WTC11 (cell line): ENCODE results near the gene TEKT2. TPM values are rescaled to one million over a fixed set of nuclear protein-coding genes. Genes with fewer than 3 reads are reported as not detected.

Source experiments
- CBFB ChIP-seq: sonication (generic); formaldehyde crosslinking; IDR thresholded peaks from 2 replicates; pipeline ENCODE4 v1.8.1; 2022; ENCODE audit warnings: mild to moderate bottlenecking, low read depth, missing genetic modification reagents
- CREB1 ChIP-seq: sonication (generic); formaldehyde crosslinking; IDR thresholded peaks from 2 replicates; pipeline ENCODE4 v1.8.0; 2023; ENCODE audit warnings: mild to moderate bottlenecking, missing genetic modification reagents
- CTCF ChIP-seq: fragments of 200-600 bp; IDR thresholded peaks from 2 replicates; pipeline ENCODE4 v1.8.0; 2022; ENCODE audit warnings: antibody characterized with exemption
- ETV6 ChIP-seq: sonication (generic); formaldehyde crosslinking; IDR thresholded peaks from 2 replicates; pipeline ENCODE4 v1.8.1; 2022; ENCODE audit warnings: mild to moderate bottlenecking, missing genetic modification reagents
- FOXJ3 ChIP-seq: sonication (generic); formaldehyde crosslinking; IDR thresholded peaks from 2 replicates; pipeline ENCODE4 v1.9.0; 2021; ENCODE audit warnings: missing genetic modification reagents, mild to moderate bottlenecking, borderline replicate concordance
- FOXK1 ChIP-seq: sonication (generic); formaldehyde crosslinking; IDR thresholded peaks from 2 replicates; pipeline ENCODE4 v1.8.0; 2022; ENCODE audit warnings: mild to moderate bottlenecking, moderate library complexity, missing genetic modification reagents
- FOXP4 ChIP-seq: sonication (generic); formaldehyde crosslinking; IDR thresholded peaks from 2 replicates; pipeline ENCODE4 v1.8.0; 2022; ENCODE audit warnings: mild to moderate bottlenecking, missing genetic modification reagents
- HMGA2 ChIP-seq: fragments of 250-450 bp; sonication (Bioruptor Pico); IDR thresholded peaks from 2 replicates; pipeline ENCODE4 v1.4.0; 2021; ENCODE audit warnings: mild to moderate bottlenecking, moderate library complexity
- MAX ChIP-seq: sonication (generic); formaldehyde crosslinking; IDR thresholded peaks from 2 replicates; pipeline ENCODE4 v1.8.0; 2022; ENCODE audit warnings: mild to moderate bottlenecking, missing genetic modification reagents
- MYBL2 ChIP-seq: sonication (generic); formaldehyde crosslinking; IDR thresholded peaks from 2 replicates; pipeline ENCODE4 v1.8.1; 2023; ENCODE audit warnings: mild to moderate bottlenecking, moderate library complexity, missing genetic modification reagents
- NR3C1 ChIP-seq: sonication (generic); formaldehyde crosslinking; conservative IDR thresholded peaks from 2 replicates; pipeline ENCODE4 v1.8.1; 2023; ENCODE audit warnings: low read depth, mild to moderate bottlenecking, missing genetic modification reagents
- SMAD3 ChIP-seq: sonication (generic); formaldehyde crosslinking; IDR thresholded peaks from 2 replicates; pipeline ENCODE4 v1.8.0; 2022; ENCODE audit warnings: missing genetic modification reagents, mild to moderate bottlenecking, borderline replicate concordance
- TP53 ChIP-seq: sonication (generic); formaldehyde crosslinking; IDR thresholded peaks from 2 replicates; pipeline ENCODE4 v1.8.1; 2023; ENCODE audit warnings: mild to moderate bottlenecking, missing genetic modification reagents
- USF1 ChIP-seq: sonication (generic); formaldehyde crosslinking; IDR thresholded peaks from 2 replicates; pipeline ENCODE4 v1.8.0; 2022; ENCODE audit warnings: mild to moderate bottlenecking, missing genetic modification reagents
- ZNF138 ChIP-seq: sonication (generic); formaldehyde crosslinking; conservative IDR thresholded peaks from 2 replicates; pipeline ENCODE4 v1.8.1; 2022; ENCODE audit warnings: mild to moderate bottlenecking, moderate library complexity, missing genetic modification reagents
- ZNF281 ChIP-seq: sonication (generic); formaldehyde crosslinking; IDR thresholded peaks from 2 replicates; pipeline ENCODE4 v1.8.0; 2023; ENCODE audit warnings: mild to moderate bottlenecking, missing genetic modification reagents
- ZNF423 ChIP-seq: fragments of 250-450 bp; sonication (Bioruptor Pico); IDR thresholded peaks from 2 replicates; pipeline ENCODE4 v2.1.2; 2022; ENCODE audit warnings: mild to moderate bottlenecking, moderate library complexity
- ZNF425 ChIP-seq: fragments of 250-450 bp; sonication (Bioruptor Pico); conservative IDR thresholded peaks from 2 replicates; pipeline ENCODE4 v1.9.0; 2021; ENCODE audit warnings: mild to moderate bottlenecking
- ZNF671 ChIP-seq: fragments of 250-450 bp; sonication (Bioruptor Pico); IDR thresholded peaks from 2 replicates; pipeline ENCODE4 v1.8.0; 2021; ENCODE audit warnings: mild to moderate bottlenecking
- total RNA-seq: library from RNA; stranded (reverse); gene quantifications from 3 replicates; pipeline ENCODE4 v1.2.3, GENCODE V29; 2021
- TF ChIP-seq, protein P1 (sequence below): sonication (generic); formaldehyde crosslinking; IDR thresholded peaks from 2 replicates; pipeline ENCODE4 v1.8.1; 2023; ENCODE audit warnings: mild to moderate bottlenecking, missing genetic modification reagents
- TF ChIP-seq, protein P2 (sequence below): sonication (generic); formaldehyde crosslinking; IDR thresholded peaks from 2 replicates; pipeline ENCODE4 v1.8.1; 2023; ENCODE audit warnings: mild to moderate bottlenecking, missing genetic modification reagents, moderate library complexity
- TF ChIP-seq, protein P3 (sequence below): sonication (generic); formaldehyde crosslinking; conservative IDR thresholded peaks from 2 replicates; pipeline ENCODE4 v1.8.1; 2023; ENCODE audit warnings: mild to moderate bottlenecking, low read depth, missing genetic modification reagents, moderate library complexity

Gene TEKT2
- total RNA-seq, 1 experiment from 2014 or later = 1.9 TPM

- TF ChIP-seq USF1 (CRISPR knock-in tag) (0 out of 2 replicates have a peak, but pooled peaks have one; percentile 8), SMAD3 (CRISPR knock-in tag) (peak; percentile 71; the same call in 1 of the 2 replicates), FOXK1 (CRISPR knock-in tag) (peak; percentile 98), MAX (CRISPR knock-in tag) (peak; percentile 90), ZNF671 (CRISPR knock-in tag) (no peak), CBFB (CRISPR knock-in tag) (peak; percentile 98), CTCF (peak; percentile 93), TP53 (CRISPR knock-in tag) (peak; percentile 95), NR3C1 (CRISPR knock-in tag) (no peak), MYBL2 (CRISPR knock-in tag) (peak; percentile 74; the same call in 1 of the 2 replicates), HMGA2 (CRISPR knock-in tag) (no peak), ZNF425 (CRISPR knock-in tag) (no peak), ZNF138 (CRISPR knock-in tag) (peak; percentile 95; the same call in 1 of the 2 replicates), FOXP4 (CRISPR knock-in tag) (peak; percentile 96), FOXJ3 (no peak), ETV6 (peak; percentile 98), CREB1 (CRISPR knock-in tag) (peak; percentile 88), ZNF281 (CRISPR knock-in tag) (no peak; the same call in 1 of the 2 replicates), ZNF423 (CRISPR knock-in tag) (0 out of 2 replicates have a peak, but pooled peaks have one; percentile 12)
- TF ChIP-seq, protein P1, sequence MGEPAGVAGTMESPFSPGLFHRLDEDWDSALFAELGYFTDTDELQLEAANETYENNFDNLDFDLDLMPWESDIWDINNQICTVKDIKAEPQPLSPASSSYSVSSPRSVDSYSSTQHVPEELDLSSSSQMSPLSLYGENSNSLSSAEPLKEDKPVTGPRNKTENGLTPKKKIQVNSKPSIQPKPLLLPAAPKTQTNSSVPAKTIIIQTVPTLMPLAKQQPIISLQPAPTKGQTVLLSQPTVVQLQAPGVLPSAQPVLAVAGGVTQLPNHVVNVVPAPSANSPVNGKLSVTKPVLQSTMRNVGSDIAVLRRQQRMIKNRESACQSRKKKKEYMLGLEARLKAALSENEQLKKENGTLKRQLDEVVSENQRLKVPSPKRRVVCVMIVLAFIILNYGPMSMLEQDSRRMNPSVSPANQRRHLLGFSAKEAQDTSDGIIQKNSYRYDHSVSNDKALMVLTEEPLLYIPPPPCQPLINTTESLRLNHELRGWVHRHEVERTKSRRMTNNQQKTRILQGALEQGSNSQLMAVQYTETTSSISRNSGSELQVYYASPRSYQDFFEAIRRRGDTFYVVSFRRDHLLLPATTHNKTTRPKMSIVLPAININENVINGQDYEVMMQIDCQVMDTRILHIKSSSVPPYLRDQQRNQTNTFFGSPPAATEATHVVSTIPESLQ (CRISPR knock-in tag) = no peak
- TF ChIP-seq, protein P2, sequence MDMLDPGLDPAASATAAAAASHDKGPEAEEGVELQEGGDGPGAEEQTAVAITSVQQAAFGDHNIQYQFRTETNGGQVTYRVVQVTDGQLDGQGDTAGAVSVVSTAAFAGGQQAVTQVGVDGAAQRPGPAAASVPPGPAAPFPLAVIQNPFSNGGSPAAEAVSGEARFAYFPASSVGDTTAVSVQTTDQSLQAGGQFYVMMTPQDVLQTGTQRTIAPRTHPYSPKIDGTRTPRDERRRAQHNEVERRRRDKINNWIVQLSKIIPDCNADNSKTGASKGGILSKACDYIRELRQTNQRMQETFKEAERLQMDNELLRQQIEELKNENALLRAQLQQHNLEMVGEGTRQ (CRISPR knock-in tag) = peak; percentile 57
- TF ChIP-seq, protein P3, sequence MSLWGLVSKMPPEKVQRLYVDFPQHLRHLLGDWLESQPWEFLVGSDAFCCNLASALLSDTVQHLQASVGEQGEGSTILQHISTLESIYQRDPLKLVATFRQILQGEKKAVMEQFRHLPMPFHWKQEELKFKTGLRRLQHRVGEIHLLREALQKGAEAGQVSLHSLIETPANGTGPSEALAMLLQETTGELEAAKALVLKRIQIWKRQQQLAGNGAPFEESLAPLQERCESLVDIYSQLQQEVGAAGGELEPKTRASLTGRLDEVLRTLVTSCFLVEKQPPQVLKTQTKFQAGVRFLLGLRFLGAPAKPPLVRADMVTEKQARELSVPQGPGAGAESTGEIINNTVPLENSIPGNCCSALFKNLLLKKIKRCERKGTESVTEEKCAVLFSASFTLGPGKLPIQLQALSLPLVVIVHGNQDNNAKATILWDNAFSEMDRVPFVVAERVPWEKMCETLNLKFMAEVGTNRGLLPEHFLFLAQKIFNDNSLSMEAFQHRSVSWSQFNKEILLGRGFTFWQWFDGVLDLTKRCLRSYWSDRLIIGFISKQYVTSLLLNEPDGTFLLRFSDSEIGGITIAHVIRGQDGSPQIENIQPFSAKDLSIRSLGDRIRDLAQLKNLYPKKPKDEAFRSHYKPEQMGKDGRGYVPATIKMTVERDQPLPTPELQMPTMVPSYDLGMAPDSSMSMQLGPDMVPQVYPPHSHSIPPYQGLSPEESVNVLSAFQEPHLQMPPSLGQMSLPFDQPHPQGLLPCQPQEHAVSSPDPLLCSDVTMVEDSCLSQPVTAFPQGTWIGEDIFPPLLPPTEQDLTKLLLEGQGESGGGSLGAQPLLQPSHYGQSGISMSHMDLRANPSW = no peak
Measured at GRCh38 chr1:36088577-36089392, 4.9 kb downstream of the TEKT2 start, which contains the start of gene ADPRS (continued).
